Esophagus squamous epithelium (tissue), 4 donors: Measurements from ENCODE around the gene NET1.
A peak's percentile ranks its signal among the peaks of the same experiment; 100 is the strongest.

Experiments
- CTCF ChIP-seq, 6 experiments: fragments of 450-650 bp in 4 of 6; fragments of 200-600 bp in 2 of 6; sonication (generic) in 2 of 6; IDR thresholded peaks; one replicate each; pipeline ENCODE4 v1.5.1; 2016 to 2019; ENCODE audit warnings: antibody characterized with exemption in 6 of 6, mild to moderate bottlenecking in 4 of 6, moderate library complexity in 4 of 6
- POLR2A ChIP-seq, 4 donors: fragments of 450-650 bp; IDR thresholded peaks; one replicate each; pipeline ENCODE4 v1.6.1; 2017; ENCODE audit warnings: antibody characterized with exemption in 4 of 4, mild to moderate bottlenecking in 4 of 4, moderate library complexity in 3 of 4

GRCh38 chr10:5484205-5484604, 71.8 kb downstream of the NET1 start:
- TF ChIP-seq CTCF (IDR thresholded peaks at IDR 0.05) (peak in 2 of 6 experiments; percentile 33 to 49), POLR2A (IDR thresholded peaks at IDR 0.05) (no peak)
